Measurements from ENCODE around the gene CAMK4.

DNA sequence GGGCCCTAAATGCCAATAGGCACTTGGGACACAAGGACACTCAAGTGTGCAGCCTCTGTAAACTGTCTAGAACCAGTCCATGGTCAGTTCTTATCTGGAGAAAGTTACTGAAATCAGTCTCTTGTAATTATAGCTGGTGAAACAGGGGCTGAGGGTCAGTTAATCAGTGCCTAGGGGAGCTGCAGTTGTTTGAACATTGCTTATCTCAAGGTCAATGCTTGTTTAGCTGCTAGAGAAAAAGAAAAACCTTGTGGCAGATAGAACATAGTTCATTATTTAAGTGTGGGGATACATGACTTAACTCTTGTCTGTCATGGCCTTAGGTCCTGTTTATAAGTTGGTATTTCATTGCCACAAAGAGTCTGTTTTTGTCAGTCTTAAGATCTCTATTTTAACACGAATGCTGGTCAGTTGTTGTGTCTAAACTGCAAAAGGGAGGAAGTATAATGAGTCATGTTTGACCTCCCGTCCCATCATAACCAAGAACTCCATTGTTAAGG is 180.1 kb downstream of the CAMK4 start:
- TF ChIP-seq, protein P1, sequence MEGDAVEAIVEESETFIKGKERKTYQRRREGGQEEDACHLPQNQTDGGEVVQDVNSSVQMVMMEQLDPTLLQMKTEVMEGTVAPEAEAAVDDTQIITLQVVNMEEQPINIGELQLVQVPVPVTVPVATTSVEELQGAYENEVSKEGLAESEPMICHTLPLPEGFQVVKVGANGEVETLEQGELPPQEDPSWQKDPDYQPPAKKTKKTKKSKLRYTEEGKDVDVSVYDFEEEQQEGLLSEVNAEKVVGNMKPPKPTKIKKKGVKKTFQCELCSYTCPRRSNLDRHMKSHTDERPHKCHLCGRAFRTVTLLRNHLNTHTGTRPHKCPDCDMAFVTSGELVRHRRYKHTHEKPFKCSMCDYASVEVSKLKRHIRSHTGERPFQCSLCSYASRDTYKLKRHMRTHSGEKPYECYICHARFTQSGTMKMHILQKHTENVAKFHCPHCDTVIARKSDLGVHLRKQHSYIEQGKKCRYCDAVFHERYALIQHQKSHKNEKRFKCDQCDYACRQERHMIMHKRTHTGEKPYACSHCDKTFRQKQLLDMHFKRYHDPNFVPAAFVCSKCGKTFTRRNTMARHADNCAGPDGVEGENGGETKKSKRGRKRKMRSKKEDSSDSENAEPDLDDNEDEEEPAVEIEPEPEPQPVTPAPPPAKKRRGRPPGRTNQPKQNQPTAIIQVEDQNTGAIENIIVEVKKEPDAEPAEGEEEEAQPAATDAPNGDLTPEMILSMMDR (IDR thresholded peaks at IDR 0.05): no peak
- no peak for TF ChIP-seq POLR2A (IDR thresholded peaks at IDR 0.05)

Measured in uterus (tissue), 2 donors.